ENCODE measurements around the gene MAN1A2. TPM values are rescaled to one million over a fixed set of nuclear protein-coding genes. Genes with fewer than 3 reads are reported as not detected.

The MAN1A2 gene
- total and polyA plus RNA-seq, 10 of the 15 experiments (the other 5 are each of a cell fraction or from before 2014, with no cell fraction given), result 2.8 to 23.6 (median 16.0) TPM

DNA sequence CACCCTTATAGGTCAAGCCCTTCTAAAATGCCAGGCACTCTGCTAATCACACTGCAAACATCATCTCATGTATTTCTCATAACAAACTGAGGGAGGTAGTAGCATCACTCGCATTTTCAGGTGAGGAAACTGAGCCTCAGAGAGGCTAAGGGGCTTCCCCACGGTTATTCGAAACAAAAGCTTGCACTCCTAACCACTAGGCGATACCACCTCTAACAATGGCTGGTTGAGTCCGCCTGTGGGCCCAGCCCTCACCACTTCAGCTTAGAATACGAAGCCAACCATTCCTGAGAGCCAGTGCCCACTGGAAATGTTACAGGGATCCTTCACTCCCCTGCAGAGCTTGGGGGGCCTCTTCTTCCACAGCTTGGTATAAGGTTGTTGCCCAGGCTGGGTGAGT is 173.3 kb downstream of the MAN1A2 start:
- Histone ChIP-seq H3K79me2 (ENCODE audit: control insufficient read depth, insufficient read depth, low read length) (no peaks in the 10 kb centered on the region), H3K27ac (ENCODE audit: control insufficient read depth, insufficient read depth) (no peak overlapping the region), H3K9ac (ENCODE audit: control insufficient read depth, insufficient read depth, low read length) (no peak overlapping the region), H3K4me3 (no peak overlapping the region), H4K20me1 (ENCODE audit: control insufficient read depth, insufficient read depth) (no peaks in the 10 kb centered on the region), H2AFZ (ENCODE audit: control insufficient read depth, low read depth, low read length) (no peak overlapping the region), H3K9me3 (replicated peaks; ENCODE audit: control insufficient read depth, insufficient read depth, low read length) (no peaks in the 10 kb centered on the region), H3K27me3 (replicated peaks in 1 of 2; ENCODE audit: control insufficient read depth in 2 of 2, insufficient read depth in 2 of 2, low read length in 1 of 2) (no peaks in the 10 kb centered on the region; a peak in 1 of 4 replicates), H3K36me3 (ENCODE audit: control insufficient read depth in 2 of 2, insufficient read depth in 2 of 2, low read length in 1 of 2) (no peaks in the 10 kb centered on the region), H3K4me2 (ENCODE audit: control insufficient read depth, insufficient read depth) (no peak overlapping the region), H3K4me1 (ENCODE audit: control insufficient read depth, insufficient read depth, low read length) (no peaks in the 10 kb centered on the region)
- RAD21 ChIA-PET (ENCODE audit: unreplicated experiment), result no interaction called here
- FAIRE-seq (no peak), DNase-seq (ENCODE audit: low read depth, low spot score) (no peak), ATAC-seq (no peak)
- SMC1A ChIA-PET (ENCODE audit: uncharacterized antibody, unreplicated experiment), result no interaction called here
- intact Hi-C loops (cut with micrococcal nuclease; ENCODE audit: unreplicated experiment), result no loop called here
- no TSS peak for BruUV-seq (replicated peaks)
- 10% methylated on average over 6 of the region's 6 CpGs for WGBS (ENCODE audit: insufficient coverage, insufficient replicate concordance, low lambda C conversion rate, missing lambda C conversion rate)
- POLR2A ChIA-PET, result no interaction called here
- in situ Hi-C loops (cut with MboI), result no loop called here
- CTCF ChIA-PET, result interaction anchor here (1.7 to 13.8 kb wide), 2 partner anchors 27 to 215 kb away, joined by 4 to 269 read pairs; no protein-coding TSS in a partner anchor
- no peak for TF ChIP-seq ZZZ3 (IDR thresholded peaks at IDR 0.05; ENCODE audit: control insufficient read depth, insufficient read length, low read depth)
- no peak for TF ChIP-seq ASH2L (IDR thresholded peaks at IDR 0.05; ENCODE audit: borderline replicate concordance, low read depth)
- no peak for TF ChIP-seq HDAC2 (IDR thresholded peaks at IDR 0.05)
- no peak for TF ChIP-seq E4F1 (IDR thresholded peaks at IDR 0.05; ENCODE audit: borderline replicate concordance, partially characterized antibody)
- TF ChIP-seq CTCF (IDR thresholded peaks at IDR 0.05 in 2 of 3, conservative IDR thresholded peaks at IDR 0.05 in 1 of 3; ENCODE audit: control insufficient read depth in 2 of 3, extremely low read depth in 1 of 3, insufficient read depth in 1 of 3, low read depth in 3 of 3, low read length in 3 of 3), result no peak
- TF ChIP-seq JUND (IDR thresholded peaks at IDR 0.05; ENCODE audit: low read depth, low read length), result no peak
- no peak for TF ChIP-seq STAT3 (IDR thresholded peaks at IDR 0.05; ENCODE audit: low read depth, low read length)
- TF ChIP-seq NFIC (IDR thresholded peaks at IDR 0.05; ENCODE audit: low read depth, low read length), result no peak
- TF ChIP-seq CHD4 (IDR thresholded peaks at IDR 0.05), result no peak
- TF ChIP-seq ZBTB33 (IDR thresholded peaks at IDR 0.05), result no peak
- TF ChIP-seq CBFB (IDR thresholded peaks at IDR 0.05; ENCODE audit: low read depth), result no peak
- no peak for TF ChIP-seq PAX8 (IDR thresholded peaks at IDR 0.05)
- TF ChIP-seq YBX1 (IDR thresholded peaks at IDR 0.05), result no peak
- TF ChIP-seq ATF7 (IDR thresholded peaks at IDR 0.05; ENCODE audit: low read depth), result no peak
- TF ChIP-seq, protein P1, sequence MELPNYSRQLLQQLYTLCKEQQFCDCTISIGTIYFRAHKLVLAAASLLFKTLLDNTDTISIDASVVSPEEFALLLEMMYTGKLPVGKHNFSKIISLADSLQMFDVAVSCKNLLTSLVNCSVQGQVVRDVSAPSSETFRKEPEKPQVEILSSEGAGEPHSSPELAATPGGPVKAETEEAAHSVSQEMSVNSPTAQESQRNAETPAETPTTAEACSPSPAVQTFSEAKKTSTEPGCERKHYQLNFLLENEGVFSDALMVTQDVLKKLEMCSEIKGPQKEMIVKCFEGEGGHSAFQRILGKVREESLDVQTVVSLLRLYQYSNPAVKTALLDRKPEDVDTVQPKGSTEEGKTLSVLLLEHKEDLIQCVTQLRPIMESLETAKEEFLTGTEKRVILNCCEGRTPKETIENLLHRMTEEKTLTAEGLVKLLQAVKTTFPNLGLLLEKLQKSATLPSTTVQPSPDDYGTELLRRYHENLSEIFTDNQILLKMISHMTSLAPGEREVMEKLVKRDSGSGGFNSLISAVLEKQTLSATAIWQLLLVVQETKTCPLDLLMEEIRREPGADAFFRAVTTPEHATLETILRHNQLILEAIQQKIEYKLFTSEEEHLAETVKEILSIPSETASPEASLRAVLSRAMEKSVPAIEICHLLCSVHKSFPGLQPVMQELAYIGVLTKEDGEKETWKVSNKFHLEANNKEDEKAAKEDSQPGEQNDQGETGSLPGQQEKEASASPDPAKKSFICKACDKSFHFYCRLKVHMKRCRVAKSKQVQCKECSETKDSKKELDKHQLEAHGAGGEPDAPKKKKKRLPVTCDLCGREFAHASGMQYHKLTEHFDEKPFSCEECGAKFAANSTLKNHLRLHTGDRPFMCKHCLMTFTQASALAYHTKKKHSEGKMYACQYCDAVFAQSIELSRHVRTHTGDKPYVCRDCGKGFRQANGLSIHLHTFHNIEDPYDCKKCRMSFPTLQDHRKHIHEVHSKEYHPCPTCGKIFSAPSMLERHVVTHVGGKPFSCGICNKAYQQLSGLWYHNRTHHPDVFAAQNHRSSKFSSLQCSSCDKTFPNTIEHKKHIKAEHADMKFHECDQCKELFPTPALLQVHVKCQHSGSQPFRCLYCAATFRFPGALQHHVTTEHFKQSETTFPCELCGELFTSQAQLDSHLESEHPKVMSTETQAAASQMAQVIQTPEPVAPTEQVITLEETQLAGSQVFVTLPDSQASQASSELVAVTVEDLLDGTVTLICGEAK (IDR thresholded peaks at IDR 0.05; ENCODE audit: borderline replicate concordance), result no peak
- TF ChIP-seq POLR2AphosphoS5 (IDR thresholded peaks at IDR 0.05; ENCODE audit: low read length), result no peak
